NCI-H2227 (cell line): ENCODE measurements around the gene SNX17.

ENCODE experiments used
- DNase-seq: peaks from one replicate; lab custom pipeline; 2025; ENCODE audit not compliant: unreplicated experiment; lab: John Stamatoyannopoulos, UW

The SNX17 gene

GRCh38 chr2:27362678-27363420 is 7.6 kb upstream of the SNX17 start:
- DNase-seq: no peak

- no peak for DNase-seq
Measured at GRCh38 chr2:27363933-27364332, 6.5 kb upstream of the SNX17 start.

- DNase-seq: peak; percentile 84
Measured at GRCh38 chr2:27369471-27370025, 868 bp upstream of the SNX17 start.

GRCh38 chr2:27370816-27371620 is 602 bp downstream of the SNX17 start:
- DNase-seq: peak; percentile 55

- no peak for DNase-seq
Measured at GRCh38 chr2:27372937-27373336, 2.5 kb downstream of the SNX17 start.

GRCh38 chr2:27373567-27373966 is 3.2 kb downstream of the SNX17 start:
- no peak for DNase-seq

- no peak for DNase-seq
Measured at GRCh38 chr2:27375513-27376099, 5.2 kb downstream of the SNX17 start.

GRCh38 chr2:27376151-27376865 is 5.9 kb downstream of the SNX17 start:
- DNase-seq: no peak

- no peak for DNase-seq
Measured at GRCh38 chr2:27376866-27377617, 6.6 kb downstream of the SNX17 start.

GRCh38 chr2:27377618-27378095 is 7.2 kb downstream of the SNX17 start:
- DNase-seq: no peak

- DNase-seq: peak; percentile 26
Measured at GRCh38 chr2:27378096-27378808, 7.8 kb downstream of the SNX17 start.

GRCh38 chr2:27378809-27379290 is 8.4 kb downstream of the SNX17 start:
- DNase-seq: no peak

- no peak for DNase-seq
Measured at GRCh38 chr2:27379383-27379835, 9.0 kb downstream of the SNX17 start.

- DNase-seq: peak; percentile 85
Measured at GRCh38 chr2:27379836-27380625, 9.6 kb downstream of the SNX17 start.

GRCh38 chr2:27380626-27381545 is 10.5 kb downstream of the SNX17 start, which contains the start of gene ZNF513:
Gene ZNF513, minus strand, starts transcription at chr2:27380734. Its CDS starts 208 bp downstream, at chr2:27380526.
- peak; percentile 99 for DNase-seq

GRCh38 chr2:27381577-27382181 is 11.3 kb downstream of the SNX17 start:
- DNase-seq: no peak
